HepG2 (cell line): Measurements from ENCODE around the gene AAMP. TPM values are rescaled to one million over a fixed set of nuclear protein-coding genes. Genes with fewer than 3 reads are reported as not detected.

Experiments used
- ARHGAP35 ChIP-seq: sonication (generic); formaldehyde crosslinking; IDR thresholded peaks from 2 replicates; pipeline ENCODE4 v1.9.0; 2022; ENCODE audit warnings: mild to moderate bottlenecking, inconsistent platforms, moderate library complexity, missing genetic modification reagents, borderline replicate concordance
- ATAD3A ChIP-seq: sonication (generic); formaldehyde crosslinking; IDR thresholded peaks from 2 replicates; pipeline ENCODE4 v1.4.0; 2020; ENCODE audit warnings: missing genetic modification reagents
- CBFB ChIP-seq: sonication (generic); formaldehyde crosslinking; IDR thresholded peaks from 2 replicates; pipeline ENCODE4 v1.4.0; 2020; ENCODE audit warnings: missing genetic modification reagents
- FOXA1 ChIP-seq, 2 experiments: fragments of 450-650 bp in 1 of 2; sonication (generic) in 1 of 2; formaldehyde crosslinking in 1 of 2; IDR thresholded peaks; 2 replicates each; pipeline versions ENCODE4 v1.4.0 to v1.6.1; 2016 to 2020; ENCODE audit warnings: missing genetic modification reagents in 1 of 2
- GABPA ChIP-seq, 2 experiments: IDR thresholded peaks; 2 replicates each; pipeline ENCODE4 v1.6.1; 2011 to 2016; ENCODE audit warnings: low read depth in 2 of 2, low read length in 1 of 2, missing biosample characterization in 1 of 2, missing genetic modification characterization in 1 of 2
- LRRFIP1 ChIP-seq: sonication (generic); formaldehyde crosslinking; conservative IDR thresholded peaks from 2 replicates; pipeline ENCODE4 v1.4.0; 2020; ENCODE audit warnings: missing genetic modification reagents
- RELA ChIP-seq: sonication (generic); formaldehyde crosslinking; IDR thresholded peaks from 2 replicates; pipeline ENCODE4 v1.4.0; 2020; ENCODE audit warnings: missing genetic modification reagents
- SAP130 ChIP-seq: IDR thresholded peaks from 2 replicates; pipeline ENCODE4 v1.6.1; 2016; ENCODE audit warnings: low read depth
- THRA ChIP-seq: sonication (generic); formaldehyde crosslinking; IDR thresholded peaks from 2 replicates; pipeline ENCODE4 v1.4.0; 2020; ENCODE audit warnings: missing genetic modification reagents, borderline replicate concordance
- XRCC5 ChIP-seq: fragments of 200-400 bp; formaldehyde crosslinking; optimal IDR thresholded peaks from 2 replicates; pipeline ENCODE3; 2017; ENCODE audit warnings: mild to moderate bottlenecking, low read length
- ZGPAT ChIP-seq: IDR thresholded peaks from 2 replicates; pipeline ENCODE4 v1.6.1; 2016; ENCODE audit warnings: mild to moderate bottlenecking
- ZIK1 ChIP-seq: sonication (generic); formaldehyde crosslinking; IDR thresholded peaks from 2 replicates; pipeline ENCODE4 v1.5.0; 2020; ENCODE audit warnings: mild to moderate bottlenecking, low read depth, missing genetic modification reagents, borderline replicate concordance
- ZNF430 ChIP-seq: sonication (generic); formaldehyde crosslinking; IDR thresholded peaks from 2 replicates; pipeline ENCODE4 v1.9.0; 2021; ENCODE audit warnings: mild to moderate bottlenecking, missing genetic modification reagents
- ZNF556 ChIP-seq: sonication (generic); formaldehyde crosslinking; IDR thresholded peaks from 2 replicates; pipeline ENCODE4 v1.4.0; 2020; ENCODE audit warnings: mild to moderate bottlenecking, missing genetic modification reagents, borderline replicate concordance
- ZNF660 ChIP-seq: sonication (generic); formaldehyde crosslinking; IDR thresholded peaks from 2 replicates; pipeline ENCODE4 v1.5.1; 2020; ENCODE audit warnings: mild to moderate bottlenecking, low read depth, missing genetic modification reagents, borderline replicate concordance
- ZNF770 ChIP-seq: sonication (generic); formaldehyde crosslinking; IDR thresholded peaks from 2 replicates; pipeline ENCODE4 v1.5.0; 2020; ENCODE audit warnings: mild to moderate bottlenecking, missing genetic modification reagents
- ZNF781 ChIP-seq: sonication (generic); formaldehyde crosslinking; IDR thresholded peaks from 2 replicates; pipeline ENCODE4 v1.5.1; 2020; ENCODE audit warnings: borderline replicate concordance, mild to moderate bottlenecking, missing genetic modification reagents; ENCODE audit errors: not compliant biosample characterization
- polyA plus RNA-seq, 8 experiments: library from polyadenylated mRNA; depleted of rRNA in 3 of 8; stranded (reverse) in 7 of 8; unstranded in 1 of 8; fragments of >200 nt; fragmentation: Illumina TruSeq in 4 of 8; extraction: Trizol in 4 of 8; gene quantifications; 2 replicates each; pipeline versions ENCODE4 v1.2.1 to v1.2.3, GENCODE V29; 2011 to 2016; ENCODE audit warnings: low read depth in 4 of 8, missing spikeins in 1 of 8, mixed read lengths in 1 of 8; ENCODE audit not compliant: insufficient read depth in 1 of 8
- total RNA-seq, 5 experiments: library from RNA; depleted of rRNA; stranded (reverse); fragments of >200 nt; fragmentation: Illumina TruSeq; extraction: Trizol; gene quantifications; 2 replicates each; pipeline ENCODE4 v1.2.3, GENCODE V29; 2016; ENCODE audit warnings: low read depth in 1 of 5
- TF ChIP-seq, protein P1 (sequence below): sonication (generic); formaldehyde crosslinking; IDR thresholded peaks from 2 replicates; pipeline ENCODE4 v1.4.0; 2020; ENCODE audit warnings: missing genetic modification reagents, borderline replicate concordance

AAMP gene
- total and polyA plus RNA-seq, 2 of the 13 experiments (the other 11 are each of a cell fraction or from before 2014, with no cell fraction given), result 110 to 186 TPM

GRCh38 chr2:218245214-218245613 is 24.7 kb downstream of the AAMP start (continued):
- TF ChIP-seq, protein P1, sequence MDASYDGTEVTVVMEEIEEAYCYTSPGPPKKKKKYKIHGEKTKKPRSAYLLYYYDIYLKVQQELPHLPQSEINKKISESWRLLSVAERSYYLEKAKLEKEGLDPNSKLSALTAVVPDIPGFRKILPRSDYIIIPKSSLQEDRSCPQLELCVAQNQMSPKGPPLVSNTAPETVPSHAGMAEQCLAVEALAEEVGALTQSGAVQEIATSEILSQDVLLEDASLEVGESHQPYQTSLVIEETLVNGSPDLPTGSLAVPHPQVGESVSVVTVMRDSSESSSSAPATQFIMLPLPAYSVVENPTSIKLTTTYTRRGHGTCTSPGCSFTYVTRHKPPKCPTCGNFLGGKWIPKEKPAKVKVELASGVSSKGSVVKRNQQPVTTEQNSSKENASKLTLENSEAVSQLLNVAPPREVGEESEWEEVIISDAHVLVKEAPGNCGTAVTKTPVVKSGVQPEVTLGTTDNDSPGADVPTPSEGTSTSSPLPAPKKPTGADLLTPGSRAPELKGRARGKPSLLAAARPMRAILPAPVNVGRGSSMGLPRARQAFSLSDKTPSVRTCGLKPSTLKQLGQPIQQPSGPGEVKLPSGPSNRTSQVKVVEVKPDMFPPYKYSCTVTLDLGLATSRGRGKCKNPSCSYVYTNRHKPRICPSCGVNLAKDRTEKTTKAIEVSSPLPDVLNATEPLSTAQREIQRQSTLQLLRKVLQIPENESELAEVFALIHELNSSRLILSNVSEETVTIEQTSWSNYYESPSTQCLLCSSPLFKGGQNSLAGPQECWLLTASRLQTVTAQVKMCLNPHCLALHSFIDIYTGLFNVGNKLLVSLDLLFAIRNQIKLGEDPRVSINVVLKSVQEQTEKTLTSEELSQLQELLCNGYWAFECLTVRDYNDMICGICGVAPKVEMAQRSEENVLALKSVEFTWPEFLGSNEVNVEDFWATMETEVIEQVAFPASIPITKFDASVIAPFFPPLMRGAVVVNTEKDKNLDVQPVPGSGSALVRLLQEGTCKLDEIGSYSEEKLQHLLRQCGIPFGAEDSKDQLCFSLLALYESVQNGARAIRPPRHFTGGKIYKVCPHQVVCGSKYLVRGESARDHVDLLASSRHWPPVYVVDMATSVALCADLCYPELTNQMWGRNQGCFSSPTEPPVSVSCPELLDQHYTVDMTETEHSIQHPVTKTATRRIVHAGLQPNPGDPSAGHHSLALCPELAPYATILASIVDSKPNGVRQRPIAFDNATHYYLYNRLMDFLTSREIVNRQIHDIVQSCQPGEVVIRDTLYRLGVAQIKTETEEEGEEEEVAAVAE (CRISPR knock-in tag), result no peak
- TF ChIP-seq ZNF781 (CRISPR knock-in tag) (no peak), GABPA (IDR thresholded peaks at IDR 0.05; ENCODE audit: low read depth, low read length) (no peak), GABPA (CRISPR knock-in tag; IDR thresholded peaks at IDR 0.05; ENCODE audit: low read depth) (no peak), ZNF430 (CRISPR knock-in tag) (no peak), ZGPAT (CRISPR knock-in tag) (no peak), THRA (CRISPR knock-in tag) (peak; percentile 24; the same call in 1 of the 2 replicates), RELA (no peak), CBFB (CRISPR knock-in tag) (no peak), XRCC5 (peak; percentile 57), ZNF770 (CRISPR knock-in tag) (no peak), ATAD3A (no peak), ZNF556 (CRISPR knock-in tag) (no peak), ZNF660 (CRISPR knock-in tag) (no peak), ARHGAP35 (CRISPR knock-in tag) (no peak), SAP130 (CRISPR knock-in tag) (0 out of 2 replicates have a peak, but pooled peaks have one; percentile 16), FOXA1 (IDR thresholded peaks at IDR 0.05) (no peak), FOXA1 (CRISPR knock-in tag; IDR thresholded peaks at IDR 0.05) (no peak), LRRFIP1 (no peak), ZIK1 (CRISPR knock-in tag) (no peak)
